GM21423 (cell line): Measurements from ENCODE around the gene KRTAP1-4.
"Not testable (repeated sequence)": the region's sequence is repeated elsewhere in the genome, so short reads cannot be mapped to it uniquely, and the experiment has no call there.

ENCODE experiments used
- ATAC-seq: cut with Tn5 transposase; IDR thresholded peaks from one replicate; pipeline ENCODE4 v1.9.1; 2021; ENCODE audit warnings: mild to moderate bottlenecking, moderate library complexity; ENCODE audit not compliant: unreplicated experiment

KRTAP1-4 gene

GRCh38 chr17:41009301-41009760, 20.7 kb downstream of the KRTAP1-4 start:
- ATAC-seq = no peak

GRCh38 chr17:41008811-41009210, 21.2 kb downstream of the KRTAP1-4 start, which contains the start of gene KRTAP3-1:
TSS of gene KRTAP3-1 (minus strand) at chr17:41009128. CDS start at chr17:41009074, 54 bp downstream.
- no peak for ATAC-seq

GRCh38 chr17:41004397-41004796, 25.6 kb downstream of the KRTAP1-4 start:
- ATAC-seq = no peak

GRCh38 chr17:41003926-41004325, 26.1 kb downstream of the KRTAP1-4 start:
- ATAC-seq = no peak

GRCh38 chr17:41002814-41003213, 27.2 kb downstream of the KRTAP1-4 start:
- no peak for ATAC-seq

GRCh38 chr17:41001795-41002194, 28.2 kb downstream of the KRTAP1-4 start:
- ATAC-seq = no peak

- not testable (repeated sequence) for ATAC-seq
Measured at GRCh38 chr17:40999563-40999962, 30.4 kb downstream of the KRTAP1-4 start, which contains the start of gene KRTAP3-2. TSS of gene KRTAP3-2 (minus strand) at chr17:40999906. CDS start at chr17:40999853, 53 bp downstream.

GRCh38 chr17:40997361-40997760, 32.6 kb downstream of the KRTAP1-4 start:
- no peak for ATAC-seq

- ATAC-seq = no peak
Measured at GRCh38 chr17:40996829-40997228, 33.2 kb downstream of the KRTAP1-4 start.

GRCh38 chr17:40995116-40995515, 34.9 kb downstream of the KRTAP1-4 start:
- no peak for ATAC-seq

- ATAC-seq = no peak
Measured at GRCh38 chr17:40993839-40994238, 36.2 kb downstream of the KRTAP1-4 start, which contains the start of gene KRTAP3-3. TSS of gene KRTAP3-3 (minus strand) at chr17:40994164. CDS start at chr17:40994097, 67 bp downstream.

- no peak for ATAC-seq
Measured at GRCh38 chr17:40993084-40993483, 36.9 kb downstream of the KRTAP1-4 start.

- ATAC-seq = no peak
Measured at GRCh38 chr17:40992666-40993065, 37.3 kb downstream of the KRTAP1-4 start.

- no peak for ATAC-seq
Measured at GRCh38 chr17:40986920-40987319, 43.1 kb downstream of the KRTAP1-4 start.

- ATAC-seq = no peak
Measured at GRCh38 chr17:40984226-40984625, 45.8 kb downstream of the KRTAP1-4 start, which contains the start of gene KRT40. TSS of gene KRT40 (minus strand) at chr17:40984326. CDS start at chr17:40984273, 53 bp downstream.

GRCh38 chr17:40981115-40981514, 48.9 kb downstream of the KRTAP1-4 start:
- no peak for ATAC-seq

- ATAC-seq = no peak
Measured at GRCh38 chr17:40980596-40980995, 49.4 kb downstream of the KRTAP1-4 start.

- ATAC-seq = no peak
Measured at GRCh38 chr17:40980117-40980516, 49.9 kb downstream of the KRTAP1-4 start.
